Measurements from ENCODE around the gene ZHX3.

- TF ChIP-seq CTCF (conservative IDR thresholded peaks at IDR 0.05; ENCODE audit: low read depth, low read length) (no peak), POLR2A (IDR thresholded peaks at IDR 0.05; ENCODE audit: low read depth, low read length) (no peak), USF2 (IDR thresholded peaks at IDR 0.05; ENCODE audit: low read depth, low read length) (no peak), SMC3 (IDR thresholded peaks at IDR 0.05; ENCODE audit: low read depth, low read length) (no peak), ELK1 (IDR thresholded peaks at IDR 0.05; ENCODE audit: borderline replicate concordance, low read depth, low read length) (no peak), MXI1 (IDR thresholded peaks at IDR 0.05; ENCODE audit: borderline replicate concordance, low read depth, low read length) (no peak)
Measured at GRCh38 chr20:41172296-41173140, 145.0 kb downstream of the ZHX3 start.
